NCI-H446 treated with DMSO at 0.1 percent for 48 hours (cell line): ENCODE results near the gene NEDD8.
"Not testable (repeated sequence)": the region's sequence is repeated elsewhere in the genome, so short reads cannot be mapped to it uniquely, and the experiment has no call there.

ENCODE experiments used
- DNase-seq: peaks from one replicate; lab custom pipeline; 2025; lab: John Stamatoyannopoulos, UW

NEDD8 gene

DNA sequence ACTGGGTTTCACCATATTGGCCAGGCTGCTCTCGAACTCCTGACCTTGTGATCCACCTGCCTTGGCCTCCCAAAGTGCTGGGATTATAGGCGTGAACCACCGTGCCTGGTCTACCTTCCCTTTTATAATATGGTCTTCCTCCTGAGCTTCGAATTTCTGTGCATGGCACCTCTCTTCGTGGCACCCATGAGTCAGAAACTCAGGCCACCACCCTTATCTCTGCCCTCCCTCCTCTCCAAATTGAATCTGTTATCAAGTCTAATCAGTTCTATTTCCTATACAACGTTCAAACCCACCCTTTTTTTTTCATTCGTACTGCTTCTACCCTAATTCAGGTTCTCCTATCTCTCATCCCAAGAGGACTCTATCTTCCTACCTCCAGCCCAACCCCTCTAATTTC lies 15.3 kb upstream of the NEDD8 start:
- DNase-seq = no peak

DNA sequence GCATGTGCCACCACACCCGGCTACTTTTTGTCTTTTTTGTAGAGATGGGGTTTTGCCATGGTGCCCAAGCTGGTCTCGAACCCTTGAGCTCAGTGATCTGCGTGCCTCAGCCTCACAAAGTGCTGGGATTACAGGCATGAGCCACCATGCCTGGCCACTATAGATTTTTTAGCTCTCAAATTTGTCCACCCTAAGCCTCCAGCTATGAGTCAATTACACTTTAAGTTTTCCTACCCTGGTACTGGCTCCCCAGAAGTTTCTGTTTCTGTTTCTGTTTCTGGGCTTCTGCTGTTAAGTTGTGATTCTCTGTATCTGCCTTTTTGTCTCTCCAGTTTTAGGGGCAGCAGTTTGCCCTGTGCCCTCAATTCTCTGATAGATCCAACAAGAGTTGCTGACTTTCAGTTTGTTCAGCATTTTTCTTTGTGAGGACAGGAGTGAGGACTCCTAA lies 14.6 kb upstream of the NEDD8 start:
- DNase-seq = no peak

DNA sequence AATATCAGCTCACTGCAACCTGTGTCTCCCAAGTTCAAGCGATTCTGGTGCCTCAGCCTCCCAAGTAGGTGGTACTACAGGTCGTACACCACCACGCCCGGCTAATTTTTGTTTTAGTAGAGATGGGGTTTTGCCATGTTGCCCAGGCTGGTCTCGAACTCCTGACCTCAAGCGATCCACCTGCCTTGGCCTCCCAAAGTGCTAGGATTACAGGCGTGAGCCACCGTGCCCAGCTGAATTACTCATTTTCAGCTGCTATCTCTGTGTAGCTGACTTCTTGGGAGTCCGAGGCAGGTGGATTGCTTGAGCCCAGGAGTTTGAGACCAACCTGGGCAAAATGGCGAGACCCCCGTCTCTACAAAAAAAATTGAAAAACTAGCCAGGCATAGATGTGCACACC lies 13.2 kb upstream of the NEDD8 start:
- not testable (repeated sequence) for DNase-seq

DNA sequence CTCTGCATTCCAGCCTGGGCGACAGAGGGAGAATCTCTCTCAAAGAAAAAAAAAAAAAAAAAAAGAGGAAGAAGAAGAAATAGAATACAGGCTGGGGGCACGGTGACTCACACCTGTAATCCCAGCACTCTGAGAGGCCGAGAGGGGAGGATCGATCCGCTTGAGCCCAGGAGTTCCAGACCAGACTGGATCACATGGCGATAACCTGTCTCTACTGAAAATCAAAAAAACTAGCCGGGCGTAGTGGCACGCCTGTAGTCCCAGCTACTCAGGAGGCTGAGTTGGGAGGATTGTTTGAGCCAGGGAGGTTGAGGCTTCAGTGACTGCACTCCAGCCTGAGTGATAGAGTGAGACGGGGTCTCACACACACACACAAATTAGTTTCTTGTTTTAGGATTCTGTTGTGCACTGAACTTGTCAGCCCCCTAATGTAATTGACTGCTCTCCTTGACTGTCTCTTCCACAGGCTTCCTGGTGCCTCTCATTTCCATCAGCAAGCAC lies 11.2 kb upstream of the NEDD8 start:
- DNase-seq = no peak

DNA sequence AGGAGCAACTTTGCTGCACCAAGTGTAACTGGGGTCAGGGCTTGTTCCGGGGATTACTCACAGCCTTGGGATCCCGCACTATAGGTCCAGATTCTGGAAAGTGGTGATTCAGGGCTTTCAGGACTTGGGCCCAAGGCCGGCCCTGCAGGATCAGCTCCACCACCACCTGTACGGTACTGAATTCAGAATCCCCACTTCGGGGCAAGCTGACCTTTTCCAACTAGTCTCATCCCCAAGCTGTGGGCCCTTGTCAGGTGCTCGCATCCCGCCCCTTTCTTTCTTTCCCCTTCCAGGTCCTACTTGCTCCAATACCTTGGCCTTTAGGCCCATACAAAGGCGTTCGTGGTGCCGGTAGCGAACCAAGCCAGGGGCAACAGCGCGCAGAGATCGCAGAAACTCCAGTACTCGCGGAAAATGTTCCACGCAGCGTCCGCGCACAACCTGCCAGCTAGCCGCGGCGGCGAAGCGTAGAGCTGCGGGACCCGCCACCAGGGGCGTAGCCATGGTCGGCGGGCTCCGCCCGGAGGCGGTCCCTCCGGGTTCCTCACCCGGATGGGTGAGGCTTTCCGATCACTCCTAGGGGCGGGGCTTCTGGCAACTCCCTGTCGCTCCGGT lies 9.8 kb upstream of the NEDD8 start:
- peak; percentile 95 for DNase-seq

DNA sequence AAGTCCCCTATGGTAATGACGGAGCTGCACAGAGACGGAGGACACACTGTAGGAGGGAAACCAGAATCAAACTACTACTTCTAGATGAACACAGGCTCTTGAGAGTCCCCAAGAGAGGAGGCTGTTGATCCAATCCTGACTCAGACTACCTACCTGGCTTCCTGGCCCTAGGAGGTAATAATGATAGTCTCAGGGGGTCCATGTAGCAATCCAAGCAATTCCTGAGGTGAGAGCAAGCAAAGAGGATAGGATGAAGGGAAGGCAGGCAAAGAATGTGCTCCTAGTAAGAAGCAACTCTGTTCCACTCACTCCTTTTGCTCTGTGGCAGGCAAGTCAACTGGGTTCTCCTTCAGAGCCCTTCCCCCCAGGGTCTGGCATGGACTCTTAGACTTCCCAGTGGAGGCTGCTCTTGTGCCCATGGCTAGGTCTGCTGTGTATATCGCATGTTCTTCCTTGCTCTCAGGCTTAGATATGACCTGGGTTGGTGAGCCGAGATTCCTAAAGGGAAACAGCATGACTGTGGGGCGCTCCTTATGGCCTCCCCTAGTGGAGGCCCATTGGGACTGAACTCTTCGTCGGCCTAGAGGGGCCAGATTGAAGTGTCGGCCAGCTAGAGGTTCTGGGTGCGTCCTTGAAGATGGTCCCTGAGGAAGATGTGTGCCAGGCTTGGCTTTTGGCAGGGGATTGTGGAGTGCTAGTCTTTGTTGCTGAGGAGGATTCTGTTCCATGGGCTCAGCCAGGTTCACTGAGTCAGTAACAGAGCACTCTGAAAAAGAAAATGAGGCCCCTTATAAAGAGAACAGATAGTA lies 8.1 kb upstream of the NEDD8 start:
- no peak for DNase-seq

- DNase-seq = no peak
Observed at GRCh38 chr14:24238527-24239037, 6.4 kb upstream of the NEDD8 start.

- DNase-seq = no peak
Observed at GRCh38 chr14:24238123-24238522, 6.0 kb upstream of the NEDD8 start.

GRCh38 chr14:24237463-24237955 lies 5.3 kb upstream of the NEDD8 start:
- no peak for DNase-seq

DNA sequence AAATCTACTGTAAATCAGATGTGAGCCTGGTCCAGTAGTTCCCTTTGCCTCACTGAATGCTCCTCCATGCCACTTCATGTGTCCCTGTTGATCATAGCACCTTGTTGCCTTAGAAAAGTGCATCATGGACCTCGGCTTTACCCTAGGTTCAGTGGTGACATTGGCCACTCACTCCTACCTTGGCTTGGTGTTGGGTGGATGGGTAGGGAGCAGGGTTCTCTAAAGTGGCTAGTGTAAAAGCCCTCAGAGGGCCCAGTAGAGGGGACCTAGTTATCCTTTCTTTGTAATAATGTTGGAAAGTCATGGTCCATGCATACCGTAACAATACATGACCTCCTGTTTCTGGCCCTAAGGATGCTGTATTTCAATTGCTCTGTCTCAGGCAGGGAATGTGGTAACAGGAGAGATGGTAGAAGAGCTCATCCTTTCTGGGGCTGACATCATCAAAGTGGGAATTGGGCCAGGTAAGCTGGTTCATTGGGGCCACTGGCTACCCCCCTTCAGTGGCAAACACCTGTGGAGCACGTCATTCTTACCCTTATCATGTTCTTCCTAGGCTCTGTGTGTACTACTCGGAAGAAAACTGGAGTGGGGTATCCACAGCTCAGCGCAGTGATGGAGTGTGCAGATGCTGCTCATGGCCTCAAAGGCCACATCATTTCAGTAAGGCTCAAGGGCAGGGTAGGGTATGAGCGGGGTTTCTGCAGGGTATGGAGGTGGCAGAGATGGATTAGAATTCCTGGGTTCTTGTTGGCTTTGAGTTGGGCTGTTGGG lies 4.7 kb upstream of the NEDD8 start:
- DNase-seq = no peak

DNA sequence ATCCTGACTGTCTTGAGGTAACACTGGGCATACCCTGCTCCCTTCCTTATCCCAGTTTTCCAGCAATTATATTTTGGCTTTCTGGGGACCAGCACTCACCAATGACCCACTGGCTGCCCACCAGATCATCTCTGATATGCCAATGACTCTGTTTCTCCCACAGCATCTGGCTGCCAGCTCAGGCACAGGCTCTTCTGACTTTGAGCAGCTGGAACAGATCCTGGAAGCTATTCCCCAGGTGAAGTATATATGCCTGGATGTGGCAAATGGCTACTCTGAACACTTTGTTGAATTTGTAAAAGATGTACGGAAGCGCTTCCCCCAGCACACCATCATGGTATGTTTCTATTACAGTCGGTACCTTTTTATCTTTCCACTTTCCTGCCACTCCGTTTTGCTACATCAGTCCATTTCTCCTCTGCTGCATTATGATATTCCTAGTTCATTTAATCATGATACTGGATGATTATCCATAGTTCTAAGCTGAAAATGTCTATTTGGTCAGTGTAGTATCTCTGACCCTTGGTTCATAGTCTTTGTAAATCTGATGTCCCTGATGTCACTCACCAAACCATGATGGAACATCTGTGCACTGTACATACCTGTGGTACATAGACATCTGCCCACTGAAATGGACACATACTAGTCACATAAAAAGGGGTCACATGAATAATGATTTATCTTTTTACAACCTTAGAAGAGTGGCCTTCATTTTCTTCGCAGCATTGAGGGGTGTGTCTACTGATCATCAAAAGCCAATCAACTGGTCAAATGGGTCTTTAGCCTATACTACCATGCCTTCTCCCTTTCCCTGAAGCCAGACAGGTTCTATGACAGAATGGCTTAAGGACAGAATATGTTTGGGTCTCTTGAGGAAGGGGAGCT lies 3.9 kb upstream of the NEDD8 start:
- no peak for DNase-seq

- DNase-seq = no peak
Observed at GRCh38 chr14:24234095-24235005, 2.2 kb upstream of the NEDD8 start.

GRCh38 chr14:24233538-24233866 lies 1.3 kb upstream of the NEDD8 start:
- DNase-seq = no peak

GRCh38 chr14:24232645-24233537 lies 724 bp upstream of the NEDD8 start, which contains the start of gene GMPR2:
Gene GMPR2 (plus strand): TSS chr14:24232929. CDS start chr14:24233254, 325 bp downstream.
- no peak for DNase-seq

DNA sequence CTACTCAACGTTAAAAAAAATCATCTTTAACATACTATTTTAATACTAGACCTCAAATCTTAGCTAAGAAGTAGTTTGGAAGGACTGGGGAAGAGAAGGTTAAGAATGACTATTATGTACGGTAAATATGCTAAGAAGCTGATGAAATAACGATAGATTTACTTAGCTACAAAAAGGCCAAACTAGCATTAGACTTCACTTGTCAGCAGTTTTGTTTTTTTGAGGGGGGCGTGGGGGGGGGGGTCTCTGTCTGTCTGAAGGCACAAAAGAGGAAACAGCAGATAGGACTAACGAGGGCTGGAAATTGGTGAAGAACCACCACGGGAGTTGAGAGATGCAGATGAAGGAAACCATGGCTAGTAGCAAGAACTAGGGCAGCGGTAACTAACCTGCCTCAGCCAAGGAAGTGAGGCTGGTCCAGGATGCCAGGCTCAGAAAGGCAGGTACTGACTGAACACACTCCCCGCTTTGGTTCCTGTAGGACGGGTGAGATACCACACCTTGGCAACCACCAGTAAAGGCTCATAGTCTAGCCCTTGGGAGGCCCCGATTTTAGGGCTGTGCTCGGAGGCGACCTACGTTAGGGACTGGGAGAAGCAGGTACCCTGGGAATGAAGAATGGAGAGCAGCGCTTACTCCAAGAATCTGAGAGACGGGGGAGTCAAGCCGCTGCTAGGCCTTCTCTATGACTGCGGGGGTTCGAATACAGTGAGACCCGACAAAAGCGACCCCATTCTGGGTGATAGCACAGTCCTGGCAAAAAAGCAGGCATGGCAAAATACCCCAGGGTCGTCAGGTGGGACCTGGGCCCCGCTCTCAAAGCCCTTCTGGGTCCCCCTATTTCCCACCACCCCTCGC lies 675 bp downstream of the NEDD8 start:
- DNase-seq = no peak

- DNase-seq = no peak
Observed at GRCh38 chr14:24228902-24229301, 3.3 kb downstream of the NEDD8 start.

- DNase-seq = no peak
Observed at GRCh38 chr14:24226473-24226872, 5.7 kb downstream of the NEDD8 start.

- no peak for DNase-seq
Observed at GRCh38 chr14:24224618-24225071, 7.5 kb downstream of the NEDD8 start.
